ENCODE measurements around the gene PPP1R3D. TPM values are rescaled to one million over a fixed set of nuclear protein-coding genes. Genes with fewer than 3 reads are reported as not detected.

The PPP1R3D gene
- total RNA-seq, 1 experiment from 2014 or later, result 2.7 TPM

GRCh38 chr20:59985864-59986263, 45.8 kb upstream of the PPP1R3D start:
- DNase-seq (ENCODE audit: low read depth, low spot score), result no peak
- H3K27me3 ChIP-seq (ENCODE audit: insufficient read depth, low read length), result no peaks in the 10 kb centered on the region
- no TSS peak for BruUV-seq (replicated peaks)
- no peaks in the 10 kb centered on the region for H3K9me3 ChIP-seq (ENCODE audit: control insufficient read depth in 1 of 2, insufficient read depth in 1 of 2, low read depth in 1 of 2, low read length in 2 of 2)
- H3K4me3 ChIP-seq (replicated peaks in 1 of 2; ENCODE audit: low read depth in 1 of 2, low read length in 2 of 2), result no peak overlapping the region
- no peaks in the 10 kb centered on the region for H3K36me3 ChIP-seq (ENCODE audit: control insufficient read depth in 1 of 2, insufficient read depth in 2 of 2, low read length in 2 of 2)
- H2AFZ ChIP-seq (ENCODE audit: low read depth, low read length, poor library complexity, severe bottlenecking), result no peak overlapping the region
- H3K27ac ChIP-seq (ENCODE audit: low read depth, low read length), result no peak overlapping the region
- TF ChIP-seq CBX3 (IDR thresholded peaks at IDR 0.05; ENCODE audit: low read depth) (0 out of 2 replicates have a peak, but pooled peaks have one; percentile 27), CTCF (IDR thresholded peaks at IDR 0.05 in 2 of 3, conservative IDR thresholded peaks at IDR 0.05 in 1 of 3; ENCODE audit: borderline replicate concordance in 1 of 3, insufficient read depth in 1 of 3, low read depth in 2 of 3, low read length in 2 of 3) (peak in 2 of 3 experiments; percentile 61 to 65; a peak in 4 of 6 replicates), RAD21 (IDR thresholded peaks at IDR 0.05; ENCODE audit: low read depth) (peak; percentile 38), YY1 (IDR thresholded peaks at IDR 0.05; ENCODE audit: extremely low read depth, insufficient replicate concordance, low read depth, low read length) (no peak), ZNF274 (IDR thresholded peaks at IDR 0.05; ENCODE audit: low read depth, low read length) (no peak)
- intact Hi-C loops (cut with micrococcal nuclease), result no loop called here
- H3K79me2 ChIP-seq (ENCODE audit: insufficient read depth, low read length), result no peaks in the 10 kb centered on the region
- ChIA-PET RAD21 (ENCODE audit: low non-redundant PET in 1 of 2, low total read pairs in 2 of 2, uncharacterized antibody in 2 of 2, unreplicated experiment in 2 of 2) (interaction anchor here in 1 of 2 experiments (1.1 kb wide), 1 partner anchor 64 kb away, joined by 3 read pairs; no protein-coding TSS in a partner anchor), CTCF (interaction anchor here (1.3 kb wide), 1 partner anchor 64 kb away, joined by 9 read pairs; no protein-coding TSS in a partner anchor), POLR2A (no interaction called here)
- H4K20me1 ChIP-seq (ENCODE audit: insufficient read depth), result no peaks in the 10 kb centered on the region
- no peaks in the 10 kb centered on the region for H3K9me2 ChIP-seq (ENCODE audit: insufficient read depth)
- H3K4me2 ChIP-seq (ENCODE audit: low read length), result no peak overlapping the region
- peaks cover 17 to 30% of the 10 kb centered on the region in 2 experiments for H3K4me1 ChIP-seq (ENCODE audit: control insufficient read depth in 1 of 2, insufficient read depth in 2 of 2, low read length in 2 of 2)
- no peak overlapping the region for H3K9ac ChIP-seq (ENCODE audit: low read length)
- peak; percentile 67 for ATAC-seq

GRCh38 chr20:59985164-59985563, 45.1 kb upstream of the PPP1R3D start:
- no TSS peak for BruUV-seq (replicated peaks)
- no peaks in the 10 kb centered on the region for H3K79me2 ChIP-seq (ENCODE audit: insufficient read depth, low read length)
- H3K4me1 ChIP-seq (ENCODE audit: control insufficient read depth in 1 of 2, insufficient read depth in 2 of 2, low read length in 2 of 2), result peaks cover 17 to 30% of the 10 kb centered on the region in 2 experiments
- no peaks in the 10 kb centered on the region for H3K9me3 ChIP-seq (ENCODE audit: control insufficient read depth in 1 of 2, insufficient read depth in 1 of 2, low read depth in 1 of 2, low read length in 2 of 2)
- no peak overlapping the region for H3K4me3 ChIP-seq (replicated peaks in 1 of 2; ENCODE audit: low read depth in 1 of 2, low read length in 2 of 2)
- no peak overlapping the region for H3K4me2 ChIP-seq (ENCODE audit: low read length)
- ATAC-seq (no peak), DNase-seq (ENCODE audit: low read depth, low spot score) (no peak)
- RAD21 ChIA-PET (ENCODE audit: low non-redundant PET in 1 of 2, low total read pairs in 2 of 2, uncharacterized antibody in 2 of 2, unreplicated experiment in 2 of 2), result interaction anchor here in 1 of 2 experiments (1.1 kb wide), 1 partner anchor 65 kb away, joined by 3 read pairs; no protein-coding TSS in a partner anchor
- H3K9ac ChIP-seq (ENCODE audit: low read length), result no peak overlapping the region
- no peak overlapping the region for H3K27ac ChIP-seq (ENCODE audit: low read depth, low read length)
- no peaks in the 10 kb centered on the region for H3K9me2 ChIP-seq (ENCODE audit: insufficient read depth)
- no peak overlapping the region for H2AFZ ChIP-seq (ENCODE audit: low read depth, low read length, poor library complexity, severe bottlenecking)
- CTCF ChIA-PET, result interaction anchor here (1.3 kb wide), 1 partner anchor 65 kb away, joined by 9 read pairs; no protein-coding TSS in a partner anchor
- H3K27me3 ChIP-seq (ENCODE audit: insufficient read depth, low read length), result no peaks in the 10 kb centered on the region
- intact Hi-C loops (cut with micrococcal nuclease), result no loop called here
- POLR2A ChIA-PET, result no interaction called here
- no peaks in the 10 kb centered on the region for H3K36me3 ChIP-seq (ENCODE audit: control insufficient read depth in 1 of 2, insufficient read depth in 2 of 2, low read length in 2 of 2)
- H4K20me1 ChIP-seq (ENCODE audit: insufficient read depth), result no peaks in the 10 kb centered on the region
- TF ChIP-seq POLR2A (IDR thresholded peaks at IDR 0.05; ENCODE audit: borderline replicate concordance, extremely low read depth, insufficient read depth, insufficient read length) (no peak), JUND (IDR thresholded peaks at IDR 0.05) (no peak), ZBTB33 (IDR thresholded peaks at IDR 0.05; ENCODE audit: extremely low read depth, insufficient replicate concordance, low read length) (no peak), ZFX (IDR thresholded peaks at IDR 0.05) (no peak), YY1 (IDR thresholded peaks at IDR 0.05; ENCODE audit: extremely low read depth, insufficient replicate concordance, low read depth, low read length) (no peak), ZNF274 (IDR thresholded peaks at IDR 0.05; ENCODE audit: low read depth, low read length) (no peak), POLR2AphosphoS5 (IDR thresholded peaks at IDR 0.05; ENCODE audit: low read depth, low read length) (no peak), ELF1 (IDR thresholded peaks at IDR 0.05; ENCODE audit: borderline replicate concordance, low read depth) (no peak)
- TF ChIP-seq, protein P1, sequence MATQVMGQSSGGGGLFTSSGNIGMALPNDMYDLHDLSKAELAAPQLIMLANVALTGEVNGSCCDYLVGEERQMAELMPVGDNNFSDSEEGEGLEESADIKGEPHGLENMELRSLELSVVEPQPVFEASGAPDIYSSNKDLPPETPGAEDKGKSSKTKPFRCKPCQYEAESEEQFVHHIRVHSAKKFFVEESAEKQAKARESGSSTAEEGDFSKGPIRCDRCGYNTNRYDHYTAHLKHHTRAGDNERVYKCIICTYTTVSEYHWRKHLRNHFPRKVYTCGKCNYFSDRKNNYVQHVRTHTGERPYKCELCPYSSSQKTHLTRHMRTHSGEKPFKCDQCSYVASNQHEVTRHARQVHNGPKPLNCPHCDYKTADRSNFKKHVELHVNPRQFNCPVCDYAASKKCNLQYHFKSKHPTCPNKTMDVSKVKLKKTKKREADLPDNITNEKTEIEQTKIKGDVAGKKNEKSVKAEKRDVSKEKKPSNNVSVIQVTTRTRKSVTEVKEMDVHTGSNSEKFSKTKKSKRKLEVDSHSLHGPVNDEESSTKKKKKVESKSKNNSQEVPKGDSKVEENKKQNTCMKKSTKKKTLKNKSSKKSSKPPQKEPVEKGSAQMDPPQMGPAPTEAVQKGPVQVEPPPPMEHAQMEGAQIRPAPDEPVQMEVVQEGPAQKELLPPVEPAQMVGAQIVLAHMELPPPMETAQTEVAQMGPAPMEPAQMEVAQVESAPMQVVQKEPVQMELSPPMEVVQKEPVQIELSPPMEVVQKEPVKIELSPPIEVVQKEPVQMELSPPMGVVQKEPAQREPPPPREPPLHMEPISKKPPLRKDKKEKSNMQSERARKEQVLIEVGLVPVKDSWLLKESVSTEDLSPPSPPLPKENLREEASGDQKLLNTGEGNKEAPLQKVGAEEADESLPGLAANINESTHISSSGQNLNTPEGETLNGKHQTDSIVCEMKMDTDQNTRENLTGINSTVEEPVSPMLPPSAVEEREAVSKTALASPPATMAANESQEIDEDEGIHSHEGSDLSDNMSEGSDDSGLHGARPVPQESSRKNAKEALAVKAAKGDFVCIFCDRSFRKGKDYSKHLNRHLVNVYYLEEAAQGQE (IDR thresholded peaks at IDR 0.05; ENCODE audit: low read depth), result no peak
